DMS114 treated with DMSO at 0.1 percent for 48 hours (cell line): ENCODE measurements around the gene IRF2BP1.
A peak's percentile ranks its signal among the peaks of the same experiment; 100 is the strongest.

Source experiments
- DNase-seq: peaks from one replicate; lab custom pipeline; 2025; ENCODE audit not compliant: unreplicated experiment; lab: John Stamatoyannopoulos, UW

IRF2BP1 gene

DNA sequence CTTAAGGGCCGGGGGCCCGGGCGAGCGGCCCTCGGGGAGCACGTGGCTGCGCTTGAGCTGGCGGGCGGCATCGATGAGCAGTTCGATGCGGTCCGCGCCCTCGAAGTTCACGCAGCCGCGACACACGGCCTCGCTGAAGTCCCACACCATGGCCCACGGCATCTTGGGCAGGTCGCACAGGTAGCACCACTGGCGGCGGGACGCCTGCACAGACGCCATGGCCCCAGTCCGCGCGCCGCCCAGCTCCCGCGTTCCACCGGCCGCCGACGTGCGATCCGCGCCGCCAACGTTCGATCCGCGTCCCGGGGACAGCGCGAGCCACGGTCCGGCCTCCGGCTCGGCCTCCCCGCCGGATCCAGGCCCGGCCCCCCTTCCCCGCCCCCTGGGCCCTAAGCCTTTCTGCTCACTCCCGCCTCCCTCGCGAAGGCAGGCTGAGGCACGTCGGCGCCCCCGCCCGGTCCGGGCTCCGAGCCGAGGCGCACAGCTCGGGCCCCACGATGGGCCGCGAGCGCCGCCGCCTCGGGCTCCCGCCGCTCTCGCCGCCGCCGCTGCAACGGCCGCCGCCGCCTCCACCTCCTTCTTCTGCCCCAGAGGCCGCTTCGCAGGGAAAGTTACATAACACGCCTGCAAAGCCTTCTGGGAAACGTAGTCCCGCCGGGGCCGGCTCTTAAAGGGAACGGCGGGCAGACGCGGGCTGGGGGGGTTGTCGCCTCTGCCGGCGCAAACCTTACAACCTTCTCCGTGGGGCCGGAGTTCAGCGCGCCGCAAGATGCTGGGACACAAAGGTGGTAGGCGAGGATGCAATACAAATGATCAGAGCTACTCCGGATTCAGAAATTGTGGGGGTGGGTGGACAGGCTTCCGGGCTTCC, at the start of gene IRF2BP1:
IRF2BP1 (minus strand) TSS at position 586 of the 871 bp plus-strand sequence; CDS start at position 219, 367 bp downstream.
- DNase-seq = peak; percentile 67

DNA sequence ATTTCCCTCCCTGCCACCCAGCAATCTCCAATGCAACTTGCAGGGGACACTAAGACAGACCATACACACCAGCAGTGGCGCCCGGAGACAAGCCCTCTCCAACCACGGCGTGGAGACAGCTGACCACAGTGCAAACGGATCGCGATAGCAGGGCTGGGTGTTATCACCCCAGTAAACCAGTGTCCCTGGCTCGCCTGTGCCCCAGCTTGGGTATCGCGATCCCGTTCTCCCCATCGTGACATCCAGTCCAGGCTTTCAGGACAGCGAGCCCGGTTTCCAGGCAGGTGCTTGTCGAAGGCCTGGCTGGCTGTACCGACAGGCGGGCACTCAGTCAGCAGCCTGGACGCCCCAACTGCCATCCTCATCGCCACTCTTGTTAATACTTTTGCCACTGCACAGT, 49.3 kb upstream of the IRF2BP1 start:
- DNase-seq = no peak

DNA sequence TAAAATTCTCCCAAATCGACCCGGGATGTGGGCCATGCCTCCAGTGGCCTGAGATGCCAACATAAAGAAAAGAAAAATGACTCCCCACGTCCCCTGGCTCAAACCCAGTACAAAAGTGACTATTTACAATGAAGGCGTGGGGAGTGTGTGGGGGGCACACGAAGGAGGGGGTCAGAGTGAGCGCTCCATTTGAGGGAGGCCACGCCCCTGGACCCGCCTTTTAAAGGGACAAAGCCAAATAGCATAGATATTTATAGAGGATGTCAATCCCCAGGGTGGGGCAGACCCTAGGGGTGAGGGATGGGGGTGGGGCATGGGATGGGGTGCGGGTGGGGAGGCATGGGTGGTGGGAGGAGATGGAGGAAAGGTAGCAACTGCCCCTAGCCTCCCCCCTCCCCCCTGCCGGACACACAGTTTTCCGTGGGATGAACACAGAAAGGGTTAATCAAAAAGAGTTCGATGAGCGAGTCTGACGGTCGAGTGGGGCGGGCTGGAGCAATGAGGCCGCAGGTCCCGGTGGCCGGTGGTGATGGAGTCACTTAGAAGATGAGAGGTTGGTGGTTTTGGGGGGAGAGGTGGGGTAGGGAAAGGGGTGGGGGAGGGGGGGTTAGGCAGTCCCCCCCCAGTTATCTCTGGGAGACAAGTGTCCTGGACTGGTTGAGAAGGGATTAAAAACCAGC, 48.8 kb upstream of the IRF2BP1 start:
- no peak for DNase-seq

DNA sequence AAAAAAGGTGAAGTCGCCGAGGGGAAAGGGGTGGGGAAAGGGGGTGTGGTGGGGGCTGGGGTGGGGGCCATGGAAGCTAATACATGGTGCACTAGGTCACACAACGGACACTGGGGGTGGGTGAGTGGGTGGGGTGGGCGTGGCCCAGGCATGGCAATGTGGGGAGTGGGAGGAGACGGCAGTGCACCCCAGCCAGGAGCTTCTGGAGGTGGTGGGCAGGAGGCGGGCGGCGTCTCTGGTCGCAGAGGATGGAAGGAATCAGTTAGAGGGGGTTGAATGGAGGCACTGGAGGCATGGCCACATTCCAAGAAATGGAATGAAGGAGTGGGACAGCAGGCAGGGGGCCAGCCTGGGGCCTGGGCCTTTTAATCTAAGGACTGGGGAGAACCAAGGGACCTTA, 47.8 kb upstream of the IRF2BP1 start:
- no peak for DNase-seq

GRCh38 chr19:45931055-45931454, 45.1 kb upstream of the IRF2BP1 start:
- no peak for DNase-seq

DNA sequence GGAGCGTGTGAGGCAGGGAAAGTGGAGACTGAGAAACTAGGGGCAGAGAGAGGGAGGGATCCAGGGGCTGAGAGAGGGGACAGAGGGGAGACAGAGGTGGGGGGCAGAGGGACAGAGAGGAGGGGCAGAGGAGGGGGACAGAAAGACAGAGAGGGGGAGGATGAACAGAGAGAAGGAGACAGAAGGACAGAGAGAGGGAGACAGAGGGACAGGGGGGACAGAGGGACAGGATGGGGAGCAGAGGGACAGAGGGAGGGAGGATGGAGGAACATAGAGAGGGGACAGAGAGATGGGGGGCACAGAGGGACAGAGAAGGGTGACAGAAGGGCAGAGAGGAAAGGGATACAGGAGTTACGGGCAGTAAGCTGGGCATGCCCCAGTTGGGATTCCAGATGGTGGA, 43.3 kb upstream of the IRF2BP1 start:
- DNase-seq = no peak

- DNase-seq = peak; percentile 79
Observed at GRCh38 chr19:45927565-45928261, 41.8 kb upstream of the IRF2BP1 start.

- DNase-seq = no peak
Observed at GRCh38 chr19:45924891-45925447, 39.0 kb upstream of the IRF2BP1 start.

GRCh38 chr19:45922281-45922680, 36.3 kb upstream of the IRF2BP1 start:
- DNase-seq = no peak

DNA sequence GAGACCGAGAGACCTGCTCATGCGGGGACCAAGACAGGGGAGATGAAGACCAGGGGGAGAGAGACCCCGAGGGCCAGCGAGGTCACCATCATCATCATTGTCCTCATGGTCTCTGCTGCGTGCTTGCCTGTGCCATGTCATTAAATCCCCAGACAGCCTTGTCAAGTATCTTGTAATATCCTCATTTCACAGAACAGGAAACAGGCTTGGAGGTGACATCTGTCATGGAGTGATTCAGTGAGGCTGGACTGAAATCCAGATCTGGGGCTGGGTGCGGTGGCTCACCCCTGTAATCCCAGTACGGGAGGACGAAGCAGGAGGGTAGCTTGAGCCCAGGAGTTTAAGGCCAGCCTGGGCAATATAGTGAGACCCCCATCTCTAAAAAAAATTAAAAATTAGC, 34.5 kb upstream of the IRF2BP1 start:
- no peak for DNase-seq

DNA sequence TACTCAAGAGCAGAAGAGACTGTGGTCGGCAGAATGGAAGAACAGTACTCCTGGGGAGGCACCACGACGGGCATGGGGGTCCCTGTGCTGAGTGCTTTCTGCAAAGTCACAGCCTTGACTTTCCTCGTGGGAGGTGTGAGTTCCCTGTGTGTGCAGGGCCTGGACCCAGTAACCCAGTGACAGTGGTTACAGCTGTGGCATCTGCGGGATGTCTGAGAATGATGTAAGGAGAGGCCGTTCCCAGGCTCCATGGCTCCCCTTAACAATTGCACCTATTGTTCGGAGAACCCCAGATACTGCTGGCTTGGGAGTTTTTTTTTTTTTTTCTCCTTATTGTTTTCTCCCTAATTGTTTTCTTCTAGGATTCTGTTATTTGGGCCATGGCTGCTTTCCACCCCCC, 33.7 kb upstream of the IRF2BP1 start:
- no peak for DNase-seq

DNA sequence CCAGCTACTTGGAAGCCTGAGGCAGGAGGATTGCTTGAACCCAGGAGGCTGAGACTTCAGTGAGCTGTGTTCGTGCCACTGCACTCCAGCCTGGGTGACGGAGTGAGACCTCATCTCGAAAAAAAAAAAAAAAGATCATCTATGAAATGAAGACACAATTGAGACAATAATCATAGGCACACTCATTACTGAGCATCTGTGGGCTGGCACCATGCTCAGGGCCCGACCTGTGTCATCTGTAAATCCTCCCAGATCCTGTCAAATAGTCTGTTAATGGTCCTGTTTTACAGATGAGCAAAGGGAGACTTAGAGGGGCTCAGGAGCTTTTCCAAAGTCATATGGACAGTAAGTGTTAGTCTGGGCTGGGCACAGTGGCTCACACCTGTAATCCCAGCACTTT, 32.8 kb upstream of the IRF2BP1 start:
- no peak for DNase-seq

DNA sequence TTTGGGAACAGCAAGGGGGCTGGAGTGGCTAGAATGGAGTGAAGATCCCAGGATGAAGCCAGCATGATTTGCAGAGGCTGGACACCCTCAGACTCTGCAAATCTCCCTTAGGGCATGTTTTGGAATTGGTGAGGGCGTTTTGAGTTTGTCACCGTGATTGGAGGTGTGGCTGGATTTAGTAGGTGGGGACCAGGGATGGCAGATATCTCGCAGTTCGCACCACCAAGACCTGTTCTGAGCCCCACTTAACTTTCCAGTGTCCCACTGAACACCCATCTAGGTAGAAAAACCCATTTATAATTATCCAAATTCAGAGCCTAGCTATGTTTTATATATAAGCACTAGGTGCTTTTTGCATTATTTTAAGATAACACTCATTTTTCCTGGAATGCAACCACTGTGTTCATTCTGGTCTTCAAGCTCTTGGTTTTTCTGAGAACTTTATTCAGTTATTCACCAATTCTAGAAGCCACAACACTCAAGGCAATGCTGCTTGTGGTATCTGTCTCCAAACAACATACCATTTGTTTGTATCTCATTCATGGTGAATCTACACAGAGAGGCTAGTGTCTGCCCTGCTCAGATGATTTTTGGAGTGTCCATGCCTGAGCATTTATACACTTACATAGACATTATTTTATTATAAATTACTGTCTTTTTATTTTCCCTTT, 31.6 kb upstream of the IRF2BP1 start:
- no peak for DNase-seq

GRCh38 chr19:45913874-45914830, 28.2 kb upstream of the IRF2BP1 start, which contains the start of gene NANOS2:
Gene NANOS2, minus strand, starts transcription at chr19:45914778. Its CDS starts 85 bp downstream, at chr19:45914693.
- DNase-seq = no peak

DNA sequence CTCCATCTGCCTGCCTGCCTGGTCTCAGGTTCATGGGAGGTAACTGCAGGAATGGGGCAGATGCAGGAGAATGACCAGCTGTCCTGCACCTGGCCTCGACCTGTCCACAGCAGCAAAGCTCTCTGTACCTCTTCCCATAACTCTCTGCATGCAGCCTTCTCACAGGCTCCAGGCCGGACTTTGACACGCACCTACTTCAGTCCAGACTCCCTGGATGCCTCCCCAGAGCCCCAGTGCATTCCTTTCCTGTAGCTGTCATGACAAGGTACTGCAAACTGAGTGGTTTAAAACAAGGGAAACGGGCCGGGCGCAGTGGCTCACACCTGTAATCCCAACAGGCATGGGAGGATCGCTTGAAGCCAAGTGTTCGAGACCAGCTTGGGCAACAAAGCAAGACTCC, 25.4 kb upstream of the IRF2BP1 start:
- no peak for DNase-seq

DNA sequence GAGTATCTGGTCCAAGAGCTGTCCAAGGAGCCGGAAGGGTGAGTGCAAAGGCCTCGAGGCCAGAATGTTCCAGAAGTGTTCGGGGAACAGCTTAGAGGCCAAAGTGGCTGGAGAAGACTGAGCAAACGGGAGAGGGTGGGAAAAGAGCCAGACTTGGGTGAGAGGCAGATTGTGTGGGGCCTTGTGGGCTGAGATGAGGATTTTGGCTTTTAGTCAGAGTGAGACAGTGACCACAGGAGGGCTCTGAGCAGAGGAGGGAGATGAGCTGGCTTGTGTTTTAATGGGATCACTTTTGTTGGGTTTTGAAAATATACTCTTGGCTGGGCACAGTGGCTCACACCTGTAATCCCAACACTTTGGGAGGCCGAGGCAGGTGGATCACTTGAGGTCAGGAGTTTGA, 23.0 kb upstream of the IRF2BP1 start:
- no peak for DNase-seq

- no peak for DNase-seq
Observed at GRCh38 chr19:45906221-45906620, 20.3 kb upstream of the IRF2BP1 start.

DNA sequence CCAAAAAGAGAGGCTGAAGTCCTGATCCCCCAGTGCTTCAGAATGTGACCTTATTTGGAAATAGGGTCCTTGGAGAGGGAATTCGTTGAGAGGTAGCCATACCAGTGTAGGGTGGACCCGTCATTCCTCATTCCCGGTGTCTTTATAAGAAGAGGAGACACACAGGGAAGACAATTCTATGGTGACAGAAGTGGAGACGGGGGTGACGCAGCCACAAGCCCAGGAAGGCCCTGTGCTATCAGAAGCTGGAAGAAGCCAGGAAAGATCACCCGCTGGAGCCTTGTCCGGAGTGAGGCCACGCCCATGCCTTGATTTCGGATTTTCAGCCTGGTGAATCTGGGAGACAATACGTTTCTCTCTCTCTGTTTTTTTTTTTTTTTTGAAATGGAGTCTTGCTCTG, 19.1 kb upstream of the IRF2BP1 start:
- DNase-seq = no peak
